A549 (cell line): ENCODE data around the gene TRAPPC14.

Experiments
- CHD2 ChIP-seq: fragments of 150-350 bp; IDR thresholded peaks from 2 replicates; pipeline ENCODE4 v1.6.1; 2014; ENCODE audit warnings: low read length; ENCODE audit not compliant: partially characterized antibody
- CTCF ChIP-seq: fragments of >200 bp; sonication (Bioruptor Twin); formaldehyde crosslinking; IDR thresholded peaks from 3 replicates; pipeline ENCODE4 v1.5.1; 2016
- EHMT2 ChIP-seq: fragments of 200-600 bp; sonication (generic); IDR thresholded peaks from 2 replicates; pipeline ENCODE4 v1.6.1; 2016; ENCODE audit warnings: antibody characterized with exemption, low read depth, mild to moderate bottlenecking, moderate library complexity
- HDAC2 ChIP-seq: fragments of 200-600 bp; sonication (generic); IDR thresholded peaks from 2 replicates; pipeline ENCODE4 v1.6.1; 2016
- KDM5A ChIP-seq: fragments of 200-600 bp; sonication (generic); IDR thresholded peaks from 2 replicates; pipeline ENCODE4 v1.6.1; 2016; ENCODE audit warnings: antibody characterized with exemption, mild to moderate bottlenecking
- MAFK ChIP-seq: fragments of 450-650 bp; IDR thresholded peaks from 2 replicates; pipeline ENCODE4 v1.6.1; 2014; ENCODE audit not compliant: partially characterized antibody
- PBX3 ChIP-seq: IDR thresholded peaks from 2 replicates; pipeline ENCODE4 v1.6.1; 2012
- PHF8 ChIP-seq: fragments of 200-600 bp; sonication (generic); IDR thresholded peaks from 2 replicates; pipeline ENCODE4 v1.6.1; 2016; ENCODE audit warnings: low read depth, mild to moderate bottlenecking, antibody characterized with exemption, moderate library complexity, borderline replicate concordance
- POLR2A ChIP-seq: IDR thresholded peaks from 2 replicates; pipeline ENCODE4 v1.6.1; 2012; ENCODE audit warnings: mild to moderate bottlenecking, low read length

DNA sequence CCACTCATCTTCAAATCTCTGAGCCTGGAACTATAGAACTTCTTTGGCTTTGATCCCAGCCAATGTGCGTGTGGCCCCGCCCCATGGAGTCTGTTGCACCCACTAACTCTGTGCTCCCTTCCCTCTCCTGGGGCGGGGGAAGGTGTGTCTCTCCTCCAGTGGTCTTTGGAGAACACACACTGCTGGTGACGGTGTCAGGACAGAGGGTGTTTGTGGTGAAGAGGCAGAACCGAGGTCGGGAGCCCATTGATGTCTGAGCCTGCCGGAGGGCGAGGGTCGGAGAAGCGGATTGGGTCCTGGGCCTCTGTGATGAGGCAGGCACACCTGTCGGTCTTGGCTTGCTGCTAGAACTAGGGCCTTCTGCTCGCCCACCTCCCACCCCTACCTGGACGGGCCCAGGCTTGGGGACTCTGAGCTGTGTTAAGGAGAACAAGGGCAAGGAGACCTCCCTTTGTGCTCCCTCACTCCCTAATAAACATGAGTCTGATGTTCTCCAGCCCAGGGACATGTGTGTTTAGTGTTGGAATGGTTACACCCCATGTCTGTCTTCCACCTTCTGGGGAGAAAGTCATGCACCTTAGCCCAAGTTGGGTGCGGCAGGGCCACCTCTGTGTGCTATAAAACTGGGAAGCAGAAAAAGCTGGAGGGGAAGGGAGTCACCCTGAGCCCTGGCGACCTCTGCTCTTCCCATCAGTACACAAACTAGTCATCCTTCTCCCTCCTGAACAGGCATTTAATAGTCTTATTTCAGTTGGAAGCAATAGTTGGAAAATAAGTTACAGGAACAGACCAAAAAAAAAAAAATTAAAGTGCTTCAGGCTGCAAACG, 4.6 kb downstream of the TRAPPC14 start:
- TF ChIP-seq CTCF: no peak
- TF ChIP-seq POLR2A: no peak
- TF ChIP-seq PBX3: no peak
- TF ChIP-seq CHD2: no peak
- no peak for TF ChIP-seq KDM5A
- no peak for TF ChIP-seq MAFK
- no peak for TF ChIP-seq EHMT2
- no peak for TF ChIP-seq HDAC2
- TF ChIP-seq PHF8: no peak
